ENCODE results near the gene DNALI1. TPM values are rescaled to one million over a fixed set of nuclear protein-coding genes. Genes with fewer than 3 reads are reported as not detected.

DNALI1 gene
- total RNA-seq, 1 donor from 2014 or later, result 3.9 TPM

DNA sequence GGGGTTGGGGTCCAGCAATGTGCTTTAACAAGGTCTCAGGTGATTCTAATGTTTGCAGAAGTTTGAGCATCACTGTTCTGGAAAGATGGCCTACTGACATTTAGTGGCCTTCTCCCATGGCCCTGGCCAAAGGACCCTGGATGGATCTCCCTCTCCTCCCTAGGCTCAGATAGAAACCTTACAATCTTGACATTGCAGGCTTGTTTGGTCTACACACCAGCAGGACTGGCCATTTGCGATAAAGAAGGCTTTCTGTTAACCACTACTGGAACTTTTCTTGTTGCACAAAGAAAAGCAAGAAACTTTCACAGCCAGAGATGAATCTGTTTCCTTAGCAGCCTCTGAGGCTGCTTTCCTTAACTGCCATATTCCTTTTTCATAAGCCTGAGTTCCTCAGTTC lies 6.2 kb downstream of the DNALI1 start:
- Mint-ChIP-seq H3K9me3 (ENCODE audit: low read depth) (no peaks in the 10 kb centered on the region), H3K4me3 (ENCODE audit: unreplicated experiment) (no peak overlapping the region), H3K27me3 (ENCODE audit: low read depth) (no peaks in the 10 kb centered on the region), H3K27ac (ENCODE audit: unreplicated experiment) (no peak overlapping the region), H3K4me1 (ENCODE audit: low read depth) (peaks cover 8% of the 10 kb centered on the region), H3K36me3 (ENCODE audit: low read depth) (peaks cover 24% of the 10 kb centered on the region)
- TF ChIP-seq CTCF (IDR thresholded peaks at IDR 0.05), result no peak
- no peak for DNase-seq (ENCODE audit: low spot score)

DNA sequence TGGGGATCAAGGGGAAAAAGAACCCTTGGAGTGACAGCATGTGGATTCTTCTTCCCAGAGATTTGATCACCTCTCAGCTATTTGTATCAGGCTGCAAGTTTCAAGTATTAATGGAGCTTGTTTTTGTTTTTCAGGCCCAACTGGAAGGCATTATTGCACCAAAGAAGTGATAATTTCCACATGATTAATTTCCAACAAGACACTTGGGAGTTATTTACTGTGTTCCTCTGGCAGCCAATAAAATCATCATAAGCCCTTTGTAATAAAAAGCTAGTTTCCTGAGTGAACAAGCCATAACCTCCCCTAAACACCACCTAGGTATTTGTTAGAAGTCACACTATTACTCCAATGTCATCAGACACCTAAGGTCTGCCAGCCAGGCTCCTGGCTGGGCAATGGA lies 8.2 kb downstream of the DNALI1 start:
- no peaks in the 10 kb centered on the region for H3K27me3 Mint-ChIP-seq (ENCODE audit: low read depth)
- peaks cover 8% of the 10 kb centered on the region for H3K4me1 Mint-ChIP-seq (ENCODE audit: low read depth)
- DNase-seq (ENCODE audit: low spot score), result no peak
- no peak overlapping the region for H3K27ac Mint-ChIP-seq (ENCODE audit: unreplicated experiment)
- H3K36me3 Mint-ChIP-seq (ENCODE audit: low read depth), result peaks cover 39% of the 10 kb centered on the region
- H3K4me3 Mint-ChIP-seq (ENCODE audit: unreplicated experiment), result no peak overlapping the region
- H3K9me3 Mint-ChIP-seq (ENCODE audit: low read depth), result no peaks in the 10 kb centered on the region
- no peak for TF ChIP-seq CTCF (IDR thresholded peaks at IDR 0.05)

DNA sequence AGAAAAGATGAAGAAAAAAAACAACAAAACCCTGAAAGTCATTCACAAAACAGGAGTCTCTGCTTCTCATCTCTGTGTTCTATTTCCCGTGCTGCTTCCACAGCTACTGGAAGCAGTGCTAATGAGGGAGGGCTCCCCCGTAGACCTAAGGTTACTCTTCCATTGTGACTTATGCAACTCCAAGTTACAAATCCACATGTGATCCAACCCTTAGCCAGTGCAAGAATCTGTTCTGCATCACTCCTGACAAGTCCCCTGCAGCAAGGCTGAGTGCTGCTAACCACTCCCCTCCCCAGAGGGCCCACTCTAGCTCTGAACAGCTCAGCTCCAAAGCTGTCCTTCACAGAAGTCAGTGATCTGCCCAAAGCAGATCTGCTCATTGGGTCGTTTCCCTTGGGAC lies 10.3 kb downstream of the DNALI1 start:
- Mint-ChIP-seq H3K4me3 (ENCODE audit: unreplicated experiment) (no peak overlapping the region), H3K36me3 (ENCODE audit: low read depth) (peaks cover 43% of the 10 kb centered on the region), H3K27me3 (ENCODE audit: low read depth) (no peaks in the 10 kb centered on the region), H3K27ac (ENCODE audit: unreplicated experiment) (no peak overlapping the region), H3K4me1 (ENCODE audit: low read depth) (peaks cover 8% of the 10 kb centered on the region), H3K9me3 (ENCODE audit: low read depth) (no peaks in the 10 kb centered on the region)
- no peak for TF ChIP-seq CTCF (IDR thresholded peaks at IDR 0.05)
- DNase-seq (ENCODE audit: low spot score), result no peak

- Mint-ChIP-seq H3K27me3 (ENCODE audit: low read depth) (no peaks in the 10 kb centered on the region), H3K36me3 (ENCODE audit: low read depth) (peaks cover 61% of the 10 kb centered on the region), H3K4me1 (ENCODE audit: low read depth) (no peaks in the 10 kb centered on the region), H3K27ac (ENCODE audit: unreplicated experiment) (no peak overlapping the region), H3K4me3 (ENCODE audit: unreplicated experiment) (no peak overlapping the region), H3K9me3 (ENCODE audit: low read depth) (no peaks in the 10 kb centered on the region)
- no peak for DNase-seq (ENCODE audit: low spot score)
- TF ChIP-seq CTCF (IDR thresholded peaks at IDR 0.05), result no peak
Observed at GRCh38 chr1:37570528-37571334, 14.0 kb downstream of the DNALI1 start.

- no peaks in the 10 kb centered on the region for H3K27me3 Mint-ChIP-seq (ENCODE audit: low read depth)
- H3K9me3 Mint-ChIP-seq (ENCODE audit: low read depth), result no peaks in the 10 kb centered on the region
- H3K36me3 Mint-ChIP-seq (ENCODE audit: low read depth), result peaks cover 43% of the 10 kb centered on the region
- no peak for DNase-seq (ENCODE audit: low spot score)
- H3K4me3 Mint-ChIP-seq (ENCODE audit: unreplicated experiment), result no peak overlapping the region
- no peak overlapping the region for H3K27ac Mint-ChIP-seq (ENCODE audit: unreplicated experiment)
- H3K4me1 Mint-ChIP-seq (ENCODE audit: low read depth), result peaks cover 14% of the 10 kb centered on the region
- TF ChIP-seq CTCF (IDR thresholded peaks at IDR 0.05), result no peak
Observed at GRCh38 chr1:37574834-37575480, 18.2 kb downstream of the DNALI1 start.
